MM.1S (cell line): Measurements from ENCODE around the gene AK9.
A peak's percentile ranks its signal among the peaks of the same experiment; 100 is the strongest.

ENCODE experiments used
- DNase-seq: peaks from one replicate; pipeline ENCODE4 v3.0.0-alpha.2; 2015
- H2AFZ ChIP-seq: fragments of 300-600 bp; sonication (generic); 2 replicates; pipeline ENCODE4 v1.6.0; 2016; ENCODE audit warnings: antibody characterized with exemption, low read length
- H3F3A ChIP-seq: fragments of 300-600 bp; sonication (generic); 2 replicates; pipeline ENCODE4 v1.6.1; 2016; ENCODE audit warnings: mild to moderate bottlenecking, antibody characterized with exemption, low read length, moderate library complexity, mixed read lengths; ENCODE audit not compliant: insufficient read depth
- H3K27ac ChIP-seq: fragments of 300-600 bp; sonication (generic); 2 replicates; pipeline ENCODE4 v1.5.1; 2016; ENCODE audit warnings: mild to moderate bottlenecking, low read length
- H3K27me3 ChIP-seq: fragments of 300-600 bp; sonication (generic); replicated peaks from 2 replicates; pipeline ENCODE4 v1.6.0; 2016; ENCODE audit warnings: low read length; ENCODE audit not compliant: insufficient read depth
- H3K36me3 ChIP-seq: fragments of 300-600 bp; sonication (generic); replicated peaks from 2 replicates; pipeline ENCODE4 v1.6.1; 2016; ENCODE audit warnings: mild to moderate bottlenecking, low read length, mixed read lengths; ENCODE audit not compliant: insufficient read depth
- H3K4me1 ChIP-seq: fragments of 300-600 bp; sonication (generic); 2 replicates; pipeline ENCODE4 v1.6.1; 2016; ENCODE audit warnings: low read length, mixed read lengths
- H3K4me2 ChIP-seq: fragments of 300-600 bp; sonication (generic); 2 replicates; pipeline ENCODE4 v1.6.0; 2016; ENCODE audit warnings: low read depth, low read length
- H3K4me3 ChIP-seq: fragments of 300-600 bp; sonication (generic); 2 replicates; pipeline ENCODE4 v1.5.1; 2016; ENCODE audit warnings: low read length, mixed read lengths
- H3K79me2 ChIP-seq: fragments of 300-600 bp; sonication (generic); 2 replicates; pipeline ENCODE4 v1.6.1; 2016; ENCODE audit warnings: mixed run types, low read length, mixed read lengths
- H3K9ac ChIP-seq: fragments of 300-600 bp; sonication (generic); 2 replicates; pipeline ENCODE4 v1.6.1; 2016; ENCODE audit warnings: low read length, mixed read lengths
- H3K9me2 ChIP-seq: fragments of 300-600 bp; sonication (generic); replicated peaks from 2 replicates; pipeline ENCODE4 v1.6.1; 2016; ENCODE audit warnings: mild to moderate bottlenecking, low read length, mixed read lengths; ENCODE audit not compliant: insufficient read depth
- H3K9me3 ChIP-seq: fragments of 300-600 bp; sonication (generic); replicated peaks from 2 replicates; pipeline ENCODE4 v1.6.1; 2016; ENCODE audit warnings: mild to moderate bottlenecking, low read length, mixed read lengths; ENCODE audit not compliant: insufficient read depth
- H4K20me1 ChIP-seq: fragments of 300-600 bp; sonication (generic); 2 replicates; pipeline ENCODE4 v1.6.1; 2016; ENCODE audit warnings: mild to moderate bottlenecking, low read length, moderate library complexity, mixed read lengths; ENCODE audit not compliant: insufficient read depth
- CTCF ChIP-seq: fragments of 300-600 bp; sonication (generic); IDR thresholded peaks from 2 replicates; pipeline ENCODE4 v1.5.1; 2016; ENCODE audit warnings: antibody characterized with exemption, low read length, mixed read lengths
- EZH2 ChIP-seq: fragments of 300-600 bp; sonication (generic); optimal IDR thresholded peaks from 2 replicates; pipeline ENCODE3; 2017; ENCODE audit warnings: low read depth, mild to moderate bottlenecking, antibody characterized with exemption, low read length, mixed read lengths
- EZH2phosphoT487 ChIP-seq: fragments of 300-600 bp; sonication (generic); IDR thresholded peaks from 2 replicates; pipeline ENCODE4 v1.6.1; 2018; ENCODE audit warnings: antibody characterized with exemption, low read length

AK9 gene

GRCh38 chr6:109527989-109528388, 163.0 kb downstream of the AK9 start:
- TF ChIP-seq CTCF = no peak
- no peak for TF ChIP-seq EZH2
- TF ChIP-seq EZH2phosphoT487 = no peak
- H3K27ac ChIP-seq = no peak overlapping the region
- no peaks in the 10 kb centered on the region for H3K36me3 ChIP-seq
- no peak overlapping the region for H3K9ac ChIP-seq
- H3F3A ChIP-seq = no peaks in the 10 kb centered on the region
- no peaks in the 10 kb centered on the region for H3K9me3 ChIP-seq
- H3K9me2 ChIP-seq = no peaks in the 10 kb centered on the region
- no peaks in the 10 kb centered on the region for H3K79me2 ChIP-seq
- H2AFZ ChIP-seq = no peak overlapping the region
- no peak overlapping the region for H3K4me2 ChIP-seq
- H3K4me1 ChIP-seq = no peaks in the 10 kb centered on the region
- no peaks in the 10 kb centered on the region for H3K27me3 ChIP-seq
- H4K20me1 ChIP-seq = no peaks in the 10 kb centered on the region
- no peak overlapping the region for H3K4me3 ChIP-seq
- no peak for DNase-seq

- no peaks in the 10 kb centered on the region for H3K9me3 ChIP-seq
- H3K4me1 ChIP-seq = no peaks in the 10 kb centered on the region
- no peaks in the 10 kb centered on the region for H4K20me1 ChIP-seq
- no peaks in the 10 kb centered on the region for H3F3A ChIP-seq
- no peaks in the 10 kb centered on the region for H3K36me3 ChIP-seq
- H3K4me2 ChIP-seq = no peak overlapping the region
- DNase-seq = peak; percentile 69
- no peak overlapping the region for H3K4me3 ChIP-seq
- 0 out of 2 replicates have a peak overlapping the region, but pooled peaks have one; percentile 5 for H2AFZ ChIP-seq
- TF ChIP-seq EZH2 (no peak), EZH2phosphoT487 (no peak), CTCF (peak; percentile 71)
- no peaks in the 10 kb centered on the region for H3K79me2 ChIP-seq
- no peaks in the 10 kb centered on the region for H3K27me3 ChIP-seq
- H3K27ac ChIP-seq = no peak overlapping the region
- H3K9me2 ChIP-seq = no peaks in the 10 kb centered on the region
- H3K9ac ChIP-seq = no peak overlapping the region
Observed at GRCh38 chr6:109526905-109527628, 163.9 kb downstream of the AK9 start.

GRCh38 chr6:109524129-109524528, 166.9 kb downstream of the AK9 start:
- Histone ChIP-seq H3K27me3 (no peaks in the 10 kb centered on the region), H3K4me3 (no peak overlapping the region), H3K9me3 (no peaks in the 10 kb centered on the region), H3K9me2 (no peaks in the 10 kb centered on the region), H3K9ac (no peak overlapping the region), H2AFZ (no peak overlapping the region), H3K27ac (no peak overlapping the region), H3K4me1 (no peaks in the 10 kb centered on the region), H3K36me3 (no peaks in the 10 kb centered on the region), H3F3A (no peaks in the 10 kb centered on the region), H4K20me1 (no peaks in the 10 kb centered on the region), H3K79me2 (no peaks in the 10 kb centered on the region), H3K4me2 (no peak overlapping the region)
- DNase-seq = no peak
- TF ChIP-seq CTCF = no peak
- TF ChIP-seq EZH2phosphoT487 = no peak
- TF ChIP-seq EZH2 = no peak
